Large intestine (tissue), 3 donors: ENCODE data around the gene CALY. TPM values are rescaled to one million over a fixed set of nuclear protein-coding genes. Genes with fewer than 3 reads are reported as not detected.

Source experiments
- DNase-seq, 2 donors: peaks; one replicate each; pipeline versions ENCODE4 v3.0.0 to v3.0.0-alpha.2; 2013
- H3K27ac ChIP-seq: one replicate; pipeline ENCODE4 v1.5.1; 2013; ENCODE audit warnings: low read length
- H3K27me3 ChIP-seq: 2 replicates; pipeline ENCODE4 v1.6.1; 2013; ENCODE audit warnings: low read length; ENCODE audit not compliant: control insufficient read depth, insufficient read depth
- H3K36me3 ChIP-seq: 2 replicates; pipeline ENCODE4 v1.6.1; 2013; ENCODE audit warnings: low read length; ENCODE audit not compliant: control insufficient read depth, insufficient read depth
- H3K4me1 ChIP-seq: one replicate; pipeline ENCODE4 v1.6.1; 2013; ENCODE audit warnings: low read length; ENCODE audit not compliant: control insufficient read depth, insufficient read depth
- H3K4me3 ChIP-seq: one replicate; pipeline ENCODE4 v1.5.1; 2013; ENCODE audit warnings: low read length
- H3K9me3 ChIP-seq: one replicate; pipeline ENCODE4 v1.6.1; 2013; ENCODE audit warnings: mild to moderate bottlenecking, low read depth, low read length, moderate library complexity; ENCODE audit not compliant: control insufficient read depth
- WGBS: methylation state at CpG from one replicate; pipeline ENCODE4 v1.1.5; 2013; ENCODE audit warnings: low lambda C conversion rate; ENCODE audit not compliant: insufficient coverage; 5-methylcytosine and 5-hydroxymethylcytosine counted together
- polyA plus RNA-seq: library from polyadenylated mRNA; unstranded; fragments of 120-200 nt; gene quantifications from one replicate; pipeline ENCODE4 v1.2.1, GENCODE V29; 2013

CALY gene
- polyA plus RNA-seq, 1 donor: 6.8 TPM

- H3K27ac ChIP-seq: no peak overlapping the region
- H3K4me3 ChIP-seq: no peak overlapping the region
- H3K9me3 ChIP-seq: no peaks in the 10 kb centered on the region
- no peaks in the 10 kb centered on the region for H3K4me1 ChIP-seq
- WGBS: no CpG with 5 or more reads among the region's 13 CpGs
- H3K27me3 ChIP-seq: no peaks in the 10 kb centered on the region
- DNase-seq: no peak
- H3K36me3 ChIP-seq: peaks cover 78% of the 10 kb centered on the region
These were observed 30.1 kb upstream of the CALY start for GRCh38 chr10:133366751-133367150.

GRCh38 chr10:133366130-133366478, 29.4 kb upstream of the CALY start:
- no peaks in the 10 kb centered on the region for H3K27me3 ChIP-seq
- no peak for DNase-seq
- WGBS: no CpG with 5 or more reads among the region's 17 CpGs
- no peaks in the 10 kb centered on the region for H3K9me3 ChIP-seq
- no peak overlapping the region for H3K4me3 ChIP-seq
- no peaks in the 10 kb centered on the region for H3K4me1 ChIP-seq
- H3K36me3 ChIP-seq: peaks cover 77% of the 10 kb centered on the region
- H3K27ac ChIP-seq: no peak overlapping the region

- Histone ChIP-seq H3K4me3 (no peak overlapping the region), H3K9me3 (no peaks in the 10 kb centered on the region), H3K36me3 (peaks cover 74% of the 10 kb centered on the region), H3K27me3 (no peaks in the 10 kb centered on the region), H3K27ac (no peak overlapping the region), H3K4me1 (peaks cover 3% of the 10 kb centered on the region)
- no CpG with 5 or more reads among the region's 13 CpGs for WGBS
- DNase-seq: no peak
These were observed 28.9 kb upstream of the CALY start for GRCh38 chr10:133365461-133366129.

GRCh38 chr10:133364645-133365431, 28.1 kb upstream of the CALY start:
- H3K27ac ChIP-seq: no peak overlapping the region
- no peaks in the 10 kb centered on the region for H3K9me3 ChIP-seq
- H3K4me1 ChIP-seq: peaks cover 10% of the 10 kb centered on the region
- no peak overlapping the region for H3K4me3 ChIP-seq
- DNase-seq: no peak
- no peaks in the 10 kb centered on the region for H3K27me3 ChIP-seq
- peaks cover 67% of the 10 kb centered on the region for H3K36me3 ChIP-seq
- WGBS: no CpG with 5 or more reads among the region's 29 CpGs

- Histone ChIP-seq H3K27me3 (no peaks in the 10 kb centered on the region), H3K4me3 (no peak overlapping the region), H3K4me1 (peaks cover 21% of the 10 kb centered on the region), H3K9me3 (peaks cover 10% of the 10 kb centered on the region), H3K36me3 (peaks cover 49% of the 10 kb centered on the region), H3K27ac (no peak overlapping the region)
- whole genome bisulfite sequencing: no CpG with 5 or more reads among the region's 13 CpGs
- no peak for DNase-seq
These were observed 26.1 kb upstream of the CALY start for GRCh38 chr10:133362846-133363245.

GRCh38 chr10:133361773-133362441, 25.2 kb upstream of the CALY start:
- no peak overlapping the region for H3K4me3 ChIP-seq
- H3K27ac ChIP-seq: no peak overlapping the region
- DNase-seq: no peak
- WGBS: 50% methylated on average over 2 of the region's 18 CpGs
- peaks cover 47% of the 10 kb centered on the region for H3K36me3 ChIP-seq
- peaks cover 10% of the 10 kb centered on the region for H3K9me3 ChIP-seq
- H3K4me1 ChIP-seq: peaks cover 21% of the 10 kb centered on the region
- H3K27me3 ChIP-seq: no peaks in the 10 kb centered on the region

GRCh38 chr10:133361227-133361626, 24.5 kb upstream of the CALY start:
- Histone ChIP-seq H3K4me3 (no peak overlapping the region), H3K27ac (no peak overlapping the region), H3K4me1 (peaks cover 28% of the 10 kb centered on the region), H3K36me3 (peaks cover 42% of the 10 kb centered on the region), H3K9me3 (peaks cover 10% of the 10 kb centered on the region), H3K27me3 (no peaks in the 10 kb centered on the region)
- no CpG with 5 or more reads among the region's 5 CpGs for WGBS
- no peak for DNase-seq

- no peak overlapping the region for H3K4me3 ChIP-seq
- H3K9me3 ChIP-seq: peaks cover 10% of the 10 kb centered on the region
- WGBS: no CpG with 5 or more reads among the region's 17 CpGs
- peaks cover 37% of the 10 kb centered on the region for H3K4me1 ChIP-seq
- H3K27me3 ChIP-seq: no peaks in the 10 kb centered on the region
- DNase-seq: no peak
- H3K36me3 ChIP-seq: peaks cover 42% of the 10 kb centered on the region
- peak overlapping the region; percentile 62 for H3K27ac ChIP-seq
These were observed 23.4 kb upstream of the CALY start for GRCh38 chr10:133359972-133360610.

- Histone ChIP-seq H3K27ac (peak overlapping the region; percentile 64), H3K4me1 (peaks cover 38% of the 10 kb centered on the region)
These were observed 22.9 kb upstream of the CALY start for GRCh38 chr10:133359554-133359971.

GRCh38 chr10:133358925-133359310, 22.2 kb upstream of the CALY start:
- no CpG with 5 or more reads among the region's 11 CpGs for WGBS
- H3K36me3 ChIP-seq: peaks cover 36% of the 10 kb centered on the region
- no peak for DNase-seq

More at GRCh38 chr10:133359554-133359971, 22.9 kb upstream of the CALY start:
- Histone ChIP-seq H3K36me3 (peaks cover 41% of the 10 kb centered on the region), H3K9me3 (peaks cover 10% of the 10 kb centered on the region), H3K4me3 (no peak overlapping the region), H3K27me3 (no peaks in the 10 kb centered on the region)
- DNase-seq: peak; percentile 95 to 97
- WGBS: no CpG with 5 or more reads among the region's 6 CpGs

More at GRCh38 chr10:133358925-133359310, 22.2 kb upstream of the CALY start:
- Histone ChIP-seq H3K9me3 (peaks cover 10% of the 10 kb centered on the region), H3K4me3 (no peak overlapping the region), H3K27ac (peak overlapping the region; percentile 64), H3K4me1 (peaks cover 38% of the 10 kb centered on the region), H3K27me3 (no peaks in the 10 kb centered on the region)
